Right renal cortex interstitium (tissue), 3 donors: ENCODE results near the gene FAM151A. TPM values are rescaled to one million over a fixed set of nuclear protein-coding genes. Genes with fewer than 3 reads are reported as not detected.

Experiments used
- DNase-seq, 3 donors: peaks; one replicate each; pipeline ENCODE4 v3.0.0-alpha.2; 2013; ENCODE audit warnings: low read depth in 3 of 3, low spot score in 2 of 3
- polyA plus RNA-seq, 3 donors: library from polyadenylated mRNA; unstranded; fragments of 120-200 nt; gene quantifications; one replicate each; pipeline ENCODE4 v1.2.1, GENCODE V29; 2013; ENCODE audit not compliant: insufficient read length in 3 of 3

FAM151A gene
- 10 to 100 TPM; 21.0 to 39.1 (median 24.2) TPM for polyA plus RNA-seq

DNA sequence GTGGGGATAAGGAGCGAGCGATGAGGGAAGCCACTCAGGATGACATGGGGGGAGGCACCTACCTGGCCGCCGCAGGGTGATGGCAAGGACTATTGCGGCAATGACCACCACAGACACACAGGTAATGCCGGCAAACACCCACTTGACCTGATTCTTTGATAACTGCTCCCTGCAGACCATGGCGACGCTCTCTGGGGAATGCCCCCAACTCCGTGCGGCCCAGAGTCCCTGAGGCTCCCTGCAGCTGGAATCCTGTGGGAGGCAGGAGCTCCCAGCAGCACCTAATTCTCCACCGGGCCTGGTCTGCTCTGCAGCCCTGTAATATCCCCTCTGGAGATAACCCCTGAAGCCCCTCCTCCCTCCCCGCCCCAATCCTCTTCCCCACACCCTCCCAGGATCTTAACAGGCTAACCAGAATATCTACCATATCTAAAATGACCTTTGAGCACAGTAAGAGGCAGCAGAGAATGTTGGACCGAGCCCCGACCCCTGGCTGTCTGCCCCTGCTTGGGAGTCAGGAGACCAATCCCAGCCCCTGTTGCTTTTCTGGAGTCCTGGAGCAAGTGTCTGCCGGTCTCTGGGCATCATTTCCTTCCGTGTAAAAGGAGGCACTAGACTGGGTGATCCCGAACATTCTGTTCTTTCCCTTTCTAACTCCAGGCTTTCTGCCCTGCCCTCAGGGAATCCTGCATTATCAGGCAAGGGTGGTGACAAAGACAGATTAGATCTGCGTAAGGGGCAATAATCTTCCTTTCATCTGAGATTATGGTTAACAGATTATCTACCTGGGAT lies at the start of gene FAM151A:
Gene FAM151A (minus strand): TSS at position 310 of the 792 bp plus-strand sequence. CDS start 130 bp downstream, at position 180.
- no peak for DNase-seq

DNA sequence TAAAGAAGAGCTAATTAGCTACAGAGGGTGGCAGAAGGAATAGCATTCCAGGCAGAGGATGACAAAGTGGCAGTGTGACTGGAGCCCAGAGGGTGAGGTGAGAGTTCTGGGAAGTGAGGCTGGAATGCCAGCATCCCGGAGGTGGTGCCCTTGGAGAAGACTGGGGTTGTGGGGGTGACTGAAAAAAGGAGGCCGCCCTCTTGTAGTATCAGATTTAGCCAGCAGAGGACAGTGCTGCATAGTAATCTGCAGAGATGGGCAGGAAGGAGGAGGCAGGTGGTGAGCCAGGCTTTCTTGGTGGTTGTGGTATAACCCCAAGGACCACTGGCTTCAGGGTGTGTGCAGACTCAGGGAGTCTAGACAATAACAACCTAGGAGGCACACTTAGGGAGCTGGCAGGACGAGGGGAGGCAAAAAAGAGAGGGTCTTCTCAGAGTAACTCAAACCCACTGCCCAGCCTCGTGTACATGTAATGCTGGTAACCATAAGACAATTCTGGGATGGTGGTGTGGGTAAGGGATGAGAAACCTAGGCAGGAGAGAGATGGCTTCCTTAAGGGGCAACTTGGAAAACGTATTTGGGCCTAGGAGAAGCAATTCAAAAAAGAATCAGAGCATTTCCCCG lies 48.8 kb upstream of the FAM151A start:
- DNase-seq = no peak

DNA sequence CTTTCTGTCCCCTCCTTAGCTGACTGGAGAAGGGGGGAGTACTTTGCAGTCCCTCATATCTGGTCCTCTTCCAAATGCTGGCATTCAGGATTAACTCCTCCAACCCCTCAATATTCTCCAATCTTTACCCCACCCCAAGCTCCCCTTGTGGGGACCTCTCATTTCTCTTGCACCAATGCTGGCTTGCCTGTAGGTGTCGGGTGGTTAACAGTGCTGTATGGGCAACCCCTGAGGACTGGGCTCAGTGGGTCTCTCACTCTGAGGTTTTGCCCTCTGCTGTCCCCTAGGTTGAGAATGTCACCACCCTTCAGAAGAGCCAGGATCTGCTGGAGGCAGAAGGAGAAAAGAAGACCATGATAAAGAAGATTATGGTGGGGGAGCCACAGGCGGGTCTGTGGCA lies 45.2 kb upstream of the FAM151A start:
- no peak for DNase-seq

DNA sequence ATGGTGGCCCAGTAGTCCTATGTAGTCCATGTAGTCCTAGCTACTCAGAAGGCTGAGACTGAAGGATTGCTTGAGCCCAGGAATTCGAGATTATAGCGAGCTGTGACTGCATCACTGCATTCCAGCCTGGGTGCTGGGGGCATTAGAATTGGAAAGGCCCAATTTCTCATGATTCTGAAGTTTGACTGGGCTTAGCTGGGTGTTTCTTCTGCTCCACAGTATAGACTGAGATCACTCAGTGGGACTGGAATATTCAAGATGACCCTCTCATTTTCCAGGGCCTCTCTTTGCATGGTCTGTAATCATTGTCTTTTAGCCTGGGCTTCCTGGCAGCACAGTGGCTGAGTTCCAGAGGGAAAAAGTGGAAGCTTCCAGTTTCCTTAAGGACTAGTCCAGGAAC lies 44.5 kb upstream of the FAM151A start:
- no peak for DNase-seq

DNA sequence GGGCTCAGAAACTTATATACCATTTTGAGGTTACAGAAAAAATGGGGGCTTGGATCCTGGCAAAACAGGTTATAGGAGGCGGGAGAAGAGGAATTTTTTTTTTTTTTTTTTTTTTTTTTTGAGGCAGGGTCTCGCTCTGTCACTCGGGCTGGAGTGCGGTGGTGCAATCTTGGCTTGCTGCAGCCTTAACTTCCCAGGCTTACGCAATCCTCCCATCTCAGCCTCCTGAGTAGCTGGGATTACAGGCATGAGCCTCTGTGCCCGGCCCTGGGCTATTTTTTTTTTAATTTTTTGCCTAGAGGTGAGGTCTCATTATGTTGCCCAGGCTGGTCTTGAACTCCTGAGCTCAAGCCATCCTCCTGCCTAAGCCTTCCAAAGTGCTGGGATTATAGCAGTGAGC lies 43.0 kb upstream of the FAM151A start:
- DNase-seq = no peak

DNA sequence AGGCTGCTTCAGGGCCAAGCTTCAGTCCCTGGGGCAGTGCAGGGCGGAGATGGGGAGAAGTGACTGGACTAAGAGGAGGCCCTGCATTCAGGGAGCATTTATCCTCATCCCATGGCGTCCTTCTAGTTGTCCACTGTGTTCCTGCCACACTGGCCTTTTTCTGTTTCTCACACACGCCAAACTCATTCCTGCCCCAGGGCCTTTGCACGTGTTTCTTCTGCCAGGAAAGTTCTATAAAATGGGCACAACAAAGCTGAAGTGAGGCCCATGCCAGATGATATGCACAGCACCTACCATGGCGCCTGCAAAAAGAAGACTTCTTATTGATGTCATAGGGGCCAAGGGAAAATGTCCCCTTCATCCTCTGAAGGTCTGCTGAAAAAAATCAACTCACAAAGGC lies 42.5 kb upstream of the FAM151A start:
- no peak for DNase-seq

DNA sequence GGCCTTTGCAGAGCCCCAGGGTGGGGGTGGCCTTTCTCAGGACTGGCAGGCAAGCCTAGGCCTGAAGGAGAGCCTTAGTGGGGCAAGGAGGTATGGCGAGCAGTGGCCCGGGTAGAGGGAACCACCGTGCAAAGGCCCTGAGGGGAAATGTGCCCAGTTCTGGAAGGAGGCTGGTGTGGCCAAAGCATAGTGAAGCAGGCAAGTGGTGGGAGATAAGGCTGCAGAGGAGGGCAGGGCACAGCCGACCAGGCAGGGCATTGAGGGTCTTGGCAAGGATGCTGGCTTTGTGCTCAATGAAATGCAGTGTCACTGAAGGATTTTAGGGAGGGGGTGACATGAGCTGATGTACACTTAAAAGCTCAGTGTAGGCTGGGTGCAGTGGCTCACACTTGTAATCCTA lies 41.0 kb upstream of the FAM151A start:
- DNase-seq = no peak

DNA sequence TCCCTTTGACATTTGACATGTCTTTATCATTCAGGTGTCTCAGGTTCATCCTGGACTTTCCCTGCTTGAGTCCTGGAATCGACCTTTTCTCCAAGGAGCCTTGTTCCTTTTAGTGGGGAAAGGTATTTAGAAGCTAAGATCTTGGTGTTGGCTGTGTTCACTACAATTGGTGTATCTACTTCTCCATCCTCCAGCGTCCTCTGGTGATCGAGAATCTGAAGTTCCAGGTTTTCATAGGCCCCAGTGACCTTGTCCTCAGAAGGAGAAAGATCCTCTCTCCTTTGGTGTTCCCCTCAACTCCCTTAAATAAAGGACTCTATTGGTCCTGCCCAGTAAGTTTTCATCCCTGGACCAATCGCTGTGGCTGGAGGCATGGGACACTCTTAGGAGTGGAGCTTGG lies 40.4 kb upstream of the FAM151A start:
- DNase-seq = no peak

DNA sequence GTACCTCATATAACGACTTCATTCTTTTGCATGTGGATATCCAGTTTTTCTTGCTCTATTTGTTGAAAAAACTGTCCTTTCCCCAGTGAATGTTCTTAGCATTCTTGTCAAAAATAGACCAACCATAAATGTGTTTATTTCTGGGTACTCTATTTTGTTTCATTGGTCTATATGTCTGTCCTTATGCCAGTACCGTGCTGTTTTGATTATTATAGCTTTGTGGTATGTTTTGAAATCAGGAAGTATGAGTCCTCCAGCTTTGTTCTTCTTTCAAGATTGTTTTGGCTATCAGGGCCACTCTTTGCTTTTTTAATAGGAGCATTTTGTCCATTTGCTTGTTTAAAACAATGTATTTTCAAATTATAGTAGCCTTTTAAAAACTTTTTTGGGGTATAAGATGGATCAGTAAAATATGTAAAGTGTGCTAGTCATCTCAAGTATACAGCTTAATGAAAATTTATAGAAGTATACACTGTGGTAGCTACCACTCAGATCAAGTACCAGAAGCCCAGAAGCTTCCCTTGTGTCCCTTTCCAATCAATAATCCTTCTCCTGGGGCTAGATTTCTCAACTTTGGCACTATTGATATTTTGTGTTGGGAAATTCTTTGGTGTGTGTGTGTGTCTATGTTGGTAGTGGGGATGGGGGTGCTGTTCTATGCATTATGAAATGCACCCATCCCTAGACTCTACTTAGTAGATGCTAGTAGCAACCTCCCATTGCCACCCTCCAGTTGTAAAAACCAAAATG lies 35.0 kb upstream of the FAM151A start:
- no peak for DNase-seq

DNA sequence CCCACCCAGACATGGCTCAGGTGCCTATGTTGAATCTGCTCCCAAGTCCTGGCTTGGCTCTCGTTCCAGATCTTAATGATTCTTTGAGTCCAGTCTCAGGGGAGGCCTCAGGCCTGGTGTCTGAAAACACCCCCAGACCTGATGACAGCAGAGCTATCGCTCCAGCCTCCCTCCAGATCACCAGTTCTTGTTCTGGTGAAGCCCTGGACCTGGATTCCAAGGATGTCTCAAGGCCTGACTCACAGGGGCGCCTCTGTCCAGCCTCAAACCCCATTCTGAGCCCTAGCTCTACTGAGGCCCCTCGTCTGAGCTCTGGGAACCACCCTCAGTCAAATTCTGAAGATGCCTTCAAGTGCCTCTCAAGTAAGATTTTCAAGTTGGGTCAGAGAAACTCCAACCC lies 29.7 kb upstream of the FAM151A start:
- no peak for DNase-seq

DNA sequence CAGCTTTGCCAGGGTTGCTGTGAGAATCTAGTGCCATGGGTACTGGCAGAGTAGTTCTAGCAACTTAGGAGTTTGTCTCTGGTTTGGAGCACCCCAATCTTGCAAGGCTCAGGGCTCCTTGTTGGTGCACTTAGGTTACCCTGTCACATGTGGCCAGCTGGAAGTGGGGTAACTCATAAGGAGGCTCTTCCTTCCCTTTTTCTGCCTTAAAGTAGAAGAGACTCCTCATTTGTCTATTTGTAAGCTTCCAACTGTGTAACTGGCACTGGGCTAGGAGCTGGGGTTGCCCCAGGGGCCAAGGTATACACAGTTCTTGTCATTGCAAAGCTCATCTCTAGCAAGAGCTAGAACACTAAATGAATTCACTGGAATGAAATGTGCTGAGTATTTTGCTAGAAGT lies 28.8 kb upstream of the FAM151A start:
- DNase-seq = no peak

DNA sequence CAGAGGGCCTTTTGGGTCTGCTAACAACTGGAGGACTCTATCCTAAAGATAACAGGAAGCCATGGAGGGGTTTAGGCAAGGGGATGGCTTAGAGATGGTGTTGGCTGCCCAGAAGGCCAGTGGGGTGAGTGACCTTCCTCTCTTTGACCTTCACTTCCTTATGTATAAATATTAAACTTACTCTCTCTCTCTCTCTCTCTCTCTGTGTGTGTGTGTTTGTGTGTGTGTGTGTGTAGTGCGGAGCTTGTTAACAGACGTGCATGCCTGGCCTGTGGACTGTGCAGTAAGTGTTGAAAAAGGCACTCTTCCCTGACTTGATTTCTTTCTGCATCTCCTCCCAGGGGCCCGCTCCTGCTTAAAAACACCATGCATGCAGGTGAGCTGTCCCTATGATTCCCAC lies 28.3 kb upstream of the FAM151A start:
- no peak for DNase-seq

DNA sequence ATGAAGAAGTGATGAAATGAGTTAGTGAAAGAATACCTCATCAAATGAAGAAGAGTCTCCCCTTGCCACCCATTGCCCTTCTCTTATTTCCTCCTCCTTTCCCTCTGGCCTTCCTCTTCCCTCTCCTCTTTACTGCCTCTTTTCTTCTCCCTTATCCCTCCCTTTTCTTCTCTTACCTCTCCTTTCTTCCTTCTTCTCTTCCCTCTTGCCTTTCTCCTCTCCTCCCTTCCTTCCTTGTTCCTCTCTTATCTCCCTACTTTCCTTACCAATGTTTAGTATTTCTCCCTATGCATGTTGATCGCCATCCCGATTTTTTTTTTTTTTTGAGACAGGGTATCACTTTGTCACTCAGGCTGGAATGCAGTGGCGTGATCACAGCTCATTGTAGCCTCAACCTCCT lies 27.1 kb upstream of the FAM151A start:
- DNase-seq = no peak

DNA sequence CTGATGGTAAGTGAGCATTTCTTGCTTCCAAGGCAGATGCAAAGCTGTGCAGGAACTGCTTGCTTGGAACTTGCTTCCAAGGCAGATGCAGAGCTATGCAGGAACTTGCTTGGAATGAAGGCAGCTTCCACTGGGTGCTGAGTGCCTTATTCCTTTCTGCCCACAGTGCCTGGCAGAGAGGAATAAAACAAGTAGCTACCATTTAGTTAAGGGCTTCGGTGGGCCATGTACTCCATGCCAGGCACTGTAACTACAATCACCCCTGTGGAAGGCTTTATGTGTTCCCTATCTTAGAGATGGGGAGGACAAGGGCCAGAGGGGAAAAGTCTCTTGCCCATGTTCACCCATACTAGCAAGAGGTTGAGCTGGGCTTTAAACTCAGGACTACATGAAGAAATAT lies 26.6 kb upstream of the FAM151A start:
- DNase-seq = no peak

DNA sequence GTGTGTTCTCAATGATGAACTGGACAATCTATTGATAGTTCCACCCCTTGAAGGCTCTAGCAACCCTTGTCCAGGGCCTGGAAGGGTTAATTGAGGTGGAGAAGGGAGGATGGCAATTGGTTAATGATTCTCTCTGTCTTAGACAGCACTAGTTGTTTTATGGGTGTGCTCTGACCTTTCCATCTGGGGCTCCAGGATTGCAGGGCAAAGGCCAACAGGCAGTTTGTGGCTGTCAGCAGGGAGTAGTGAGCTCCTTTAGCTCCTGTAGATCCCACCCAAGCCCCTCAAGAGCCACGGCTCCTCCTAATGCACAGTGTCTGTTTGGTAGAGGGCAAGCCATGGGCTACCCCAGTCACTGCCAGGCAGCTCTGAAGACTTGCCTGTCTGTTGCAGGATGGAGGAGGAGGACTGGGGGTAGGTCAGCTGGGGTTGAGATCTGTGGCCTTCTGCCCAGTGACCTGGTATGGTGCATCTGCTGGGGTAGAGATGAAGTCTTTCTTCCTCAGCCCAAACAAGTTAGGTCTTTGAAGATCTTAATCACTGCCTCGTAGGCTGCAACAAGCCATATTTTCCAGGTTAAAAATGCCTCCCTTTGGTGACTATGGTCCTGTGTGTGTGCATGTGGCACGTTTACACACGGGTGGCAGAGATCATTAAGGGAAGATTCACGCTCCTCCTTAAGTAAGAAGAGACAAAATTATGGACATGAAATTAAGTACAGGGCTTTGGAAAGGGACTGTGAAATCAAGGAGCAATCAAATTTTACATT lies 26.0 kb upstream of the FAM151A start:
- DNase-seq = peak in 2 of 3 donors; percentile 15 to 21

DNA sequence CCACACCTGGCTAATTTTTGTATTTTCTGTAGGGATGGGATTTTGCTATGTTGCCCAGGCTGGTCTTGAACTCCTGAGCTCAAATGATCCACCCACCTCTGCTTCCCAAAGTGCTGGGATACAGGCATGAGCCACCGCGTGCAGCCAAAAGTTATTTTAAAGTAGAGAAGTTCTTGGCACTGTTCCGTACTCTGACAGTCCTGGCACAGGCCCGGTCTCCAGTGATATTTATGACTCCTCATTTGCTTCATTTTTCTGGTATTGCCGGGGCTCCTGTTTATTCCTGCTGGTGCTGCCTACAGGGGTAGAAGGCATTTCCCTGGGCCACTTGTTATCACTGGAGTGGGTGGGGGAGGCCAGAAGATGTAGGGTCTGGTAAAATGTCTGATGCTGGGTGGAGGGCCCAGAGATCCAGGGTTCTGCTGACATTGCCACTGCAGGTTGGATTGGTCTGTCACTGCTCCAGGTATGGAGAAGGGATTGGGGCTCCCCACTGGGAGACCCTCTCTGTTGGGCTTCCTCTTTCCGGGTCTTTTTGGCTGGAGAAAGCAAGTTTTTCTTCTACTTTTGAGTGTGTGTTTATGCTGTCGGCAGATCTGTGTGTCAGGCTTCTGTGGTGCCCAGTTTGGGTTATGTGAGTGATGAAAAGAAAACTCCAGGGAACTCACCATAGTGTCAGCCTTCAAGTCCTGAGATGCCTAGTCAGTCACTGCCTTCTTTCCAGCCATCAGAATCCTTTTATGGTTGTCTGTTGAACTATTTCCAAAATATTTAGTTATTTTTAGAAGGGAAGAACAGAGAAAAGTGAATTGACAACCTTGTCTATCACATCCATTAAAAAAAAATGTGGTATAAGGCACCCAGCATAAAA lies 22.7 kb upstream of the FAM151A start:
- no peak for DNase-seq

DNA sequence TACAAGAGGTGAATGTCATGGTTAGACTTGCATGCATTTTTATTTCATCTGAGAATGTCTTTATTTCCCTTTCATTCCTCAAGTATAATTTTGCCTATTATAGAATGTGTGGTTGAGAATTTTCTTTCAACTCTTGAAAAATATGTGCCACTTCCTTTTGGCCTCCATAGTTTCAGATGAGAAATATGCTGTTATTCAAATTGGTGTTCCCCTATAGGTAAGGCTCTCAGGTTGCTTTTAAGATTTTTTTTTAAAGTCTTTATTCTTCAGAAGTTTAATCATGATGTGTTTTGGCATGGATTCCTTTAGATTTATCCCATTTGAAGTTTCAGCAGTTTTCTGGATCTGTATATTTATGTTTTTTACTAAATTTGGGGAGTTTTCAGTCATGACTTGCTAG lies 20.4 kb upstream of the FAM151A start:
- DNase-seq = no peak

DNA sequence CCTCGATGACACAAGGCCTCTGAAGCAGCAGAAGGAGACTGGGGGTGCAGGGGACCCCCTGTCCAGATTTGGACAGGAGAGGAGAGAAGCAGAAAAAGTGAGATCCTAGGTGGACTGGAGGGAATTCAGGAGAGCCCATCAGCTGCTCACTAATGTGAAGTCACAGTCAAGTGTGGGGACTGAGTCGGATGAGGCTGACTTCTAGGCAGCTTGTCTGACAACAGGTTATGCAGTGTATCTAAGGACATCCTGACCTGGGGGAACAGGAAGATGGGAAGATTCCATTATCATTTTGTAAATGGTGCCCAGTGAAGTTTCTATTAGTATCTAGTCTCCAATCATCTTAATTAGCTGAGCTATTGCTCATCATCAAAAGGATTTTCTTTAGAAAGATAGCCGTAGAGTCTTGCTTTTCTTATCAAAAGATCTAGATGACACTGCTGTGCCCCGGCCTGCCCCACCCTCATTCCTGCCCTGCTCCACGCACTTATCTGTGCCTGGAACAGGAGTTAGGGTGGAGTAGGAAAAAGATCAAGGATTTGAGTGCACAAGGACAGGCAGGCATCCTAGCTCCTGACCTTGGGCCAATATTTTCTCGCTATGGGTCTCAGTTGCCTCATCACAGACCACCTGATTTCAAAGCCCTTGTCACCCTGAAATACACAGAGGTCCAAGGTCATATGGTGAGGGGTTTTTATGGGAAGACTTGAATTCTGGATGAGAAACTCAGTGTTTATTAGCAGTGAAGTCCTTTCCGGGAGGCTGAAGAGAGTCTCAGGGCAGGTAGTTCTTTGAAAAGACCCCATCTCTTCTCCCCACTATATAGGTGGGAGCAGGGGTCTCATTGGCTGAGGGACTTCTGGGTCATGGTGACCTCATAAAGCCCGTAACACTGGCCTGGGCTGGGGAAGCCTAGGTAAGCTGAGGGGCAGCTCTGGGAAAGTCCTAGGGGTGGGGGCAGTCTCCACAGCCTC lies 17.8 kb upstream of the FAM151A start, which contains the start of gene MROH7:
Gene MROH7 (plus strand): TSS at position 924 of the 974 bp plus-strand sequence. CDS start 11,141 bp downstream, outside the sequence.
- no peak for DNase-seq

DNA sequence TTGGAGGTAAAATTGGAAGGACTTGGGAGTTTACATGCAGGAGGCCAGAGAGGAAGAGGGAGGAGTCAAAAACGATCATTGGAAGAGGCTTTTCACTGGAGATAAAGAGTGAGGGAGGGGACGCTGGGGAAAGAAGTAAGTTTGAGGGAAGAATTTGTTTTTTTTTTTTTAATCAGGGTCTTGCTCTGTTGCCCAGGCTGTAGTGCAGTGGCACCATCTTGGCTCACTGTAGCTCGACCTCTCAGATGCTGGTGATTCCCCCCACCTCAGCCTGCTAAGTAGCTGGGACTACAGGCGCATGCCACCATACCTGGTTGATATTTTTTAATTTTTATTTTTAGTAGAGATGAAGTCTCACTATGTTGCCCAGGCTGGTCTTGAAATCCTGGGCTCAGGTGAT lies 17.0 kb upstream of the FAM151A start:
- DNase-seq = no peak
